H1 (cell line): ENCODE results near the gene STX16. TPM values are rescaled to one million over a fixed set of nuclear protein-coding genes. Genes with fewer than 3 reads are reported as not detected.

Source experiments
- CEBPB ChIP-seq: IDR thresholded peaks from 2 replicates; pipeline ENCODE4 v1.6.1; 2012; ENCODE audit warnings: low read depth, low read length
- CHD7 ChIP-seq: fragments of 300-600 bp; sonication (generic); IDR thresholded peaks from 2 replicates; pipeline ENCODE4 v1.7.1; 2012; ENCODE audit warnings: low read length, moderate library complexity, mild to moderate bottlenecking, inconsistent platforms; ENCODE audit not compliant: insufficient replicate concordance
- CTCF ChIP-seq, 3 experiments: IDR thresholded peaks; 1 replicate in 2 of 3; 2 replicates in 1 of 3; pipeline versions ENCODE4 v1.5.1 to v1.6.1; 2011; ENCODE audit warnings: low read length in 3 of 3, mild to moderate bottlenecking in 3 of 3, inconsistent platforms in 2 of 3, low read depth in 1 of 3, moderate library complexity in 1 of 3; ENCODE audit not compliant: insufficient read depth in 1 of 3; ENCODE audit errors: control extremely low read depth in 1 of 3
- JUND ChIP-seq: IDR thresholded peaks from 2 replicates; pipeline ENCODE4 v1.6.1; 2011; ENCODE audit warnings: mild to moderate bottlenecking, improper control_type of control experiment, low read length
- MAFK ChIP-seq: IDR thresholded peaks from 2 replicates; pipeline ENCODE4 v1.6.1; 2012; ENCODE audit warnings: low read depth, mild to moderate bottlenecking, improper control_type of control experiment, low read length
- NANOG ChIP-seq: IDR thresholded peaks from 2 replicates; pipeline ENCODE4 v1.6.1; 2011; ENCODE audit warnings: low read length, low read depth, mild to moderate bottlenecking, inconsistent platforms; ENCODE audit not compliant: insufficient read depth, poor library complexity, severe bottlenecking
- SIN3A ChIP-seq, 2 experiments: IDR thresholded peaks in 1 of 2; conservative IDR thresholded peaks in 1 of 2; 2 replicates each; pipeline ENCODE4 v1.6.1; 2011 to 2012; ENCODE audit warnings: low read length in 2 of 2, improper control_type of control experiment in 1 of 2, low read depth in 1 of 2, mild to moderate bottlenecking in 1 of 2
- SIX5 ChIP-seq: IDR thresholded peaks from 2 replicates; pipeline ENCODE4 v1.6.1; 2011; ENCODE audit warnings: mild to moderate bottlenecking, low read depth, low read length
- polyA plus RNA-seq, 7 experiments: library from polyadenylated mRNA; depleted of rRNA in 3 of 7; stranded (reverse) in 5 of 7; unstranded in 2 of 7; fragments of >200 nt in 5 of 7; fragments of 200-250 nt in 2 of 7; gene quantifications; 1 replicate in 5 of 7; 2 replicates in 1 of 7; 4 replicates in 1 of 7; pipeline versions ENCODE4 v1.2.1 to v1.2.3, GENCODE V29; 2011 to 2013; ENCODE audit warnings: missing spikeins in 2 of 7, mixed read lengths in 2 of 7
- total RNA-seq: library from RNA; stranded (reverse); fragmentation: NEBNext Ultra II Directional; extraction: Animal tissue kit (Norgen Biotek cat#: 25700); gene quantifications from 2 replicates; pipeline ENCODE4 v1.2.1, GENCODE V29; 2021

Gene STX16
- total and polyA plus RNA-seq, 2 of the 8 experiments (the other 6 are each of a cell fraction or from before 2014, with no cell fraction given), result 45.2 to 61.6 TPM

- no peak for TF ChIP-seq CHD7
- no peak for TF ChIP-seq SIX5
- TF ChIP-seq SIN3A (conservative IDR thresholded peaks at IDR 0.05 in 1 of 2, IDR thresholded peaks at IDR 0.05 in 1 of 2; ENCODE audit: low read depth in 1 of 2, low read length in 2 of 2), result no peak
- no peak for TF ChIP-seq CEBPB
- TF ChIP-seq MAFK, result no peak
- TF ChIP-seq JUND, result no peak
- TF ChIP-seq CTCF (IDR thresholded peaks at IDR 0.05; ENCODE audit: control extremely low read depth in 1 of 3, insufficient read depth in 1 of 3, low read depth in 1 of 3, low read length in 3 of 3), result no peak
- no peak for TF ChIP-seq NANOG
- TF ChIP-seq, all 59 proteins: peak for 0
These were observed 22.0 kb downstream of the STX16 start (continued) for GRCh38 chr20:58673119-58673518.
